ENCODE results near the gene TNS1. TPM values are rescaled to one million over a fixed set of nuclear protein-coding genes. Genes with fewer than 3 reads are reported as not detected.

Gene TNS1
- total RNA-seq, 1 donor from 2014 or later = 0.13 TPM

GRCh38 chr2:217838409-217838831 lies 164.4 kb downstream of the TNS1 start:
- ATAC-seq (ENCODE audit: low read depth) (no peak), DNase-seq (no peak)
- CTCF ChIA-PET = no interaction called here
- no peak overlapping the region for H3K27ac Mint-ChIP-seq
- H3K4me3 Mint-ChIP-seq = no peak overlapping the region
- peaks cover 8% of the 10 kb centered on the region for H3K27me3 Mint-ChIP-seq
- intact Hi-C loops (cut with micrococcal nuclease) = no loop called here
- no peaks in the 10 kb centered on the region for H3K36me3 Mint-ChIP-seq (ENCODE audit: low read depth)
- no peaks in the 10 kb centered on the region for H3K4me1 Mint-ChIP-seq
- TF ChIP-seq CTCF (IDR thresholded peaks at IDR 0.05) = no peak
- H3K9me3 Mint-ChIP-seq = no peaks in the 10 kb centered on the region
- POLR2A ChIA-PET = no interaction called here

- Mint-ChIP-seq H3K36me3 (ENCODE audit: low read depth) (no peaks in the 10 kb centered on the region), H3K4me3 (no peak overlapping the region), H3K27me3 (peaks cover 8% of the 10 kb centered on the region), H3K4me1 (no peaks in the 10 kb centered on the region), H3K9me3 (no peaks in the 10 kb centered on the region), H3K27ac (no peak overlapping the region)
- POLR2A ChIA-PET = no interaction called here
- no peak for ATAC-seq (ENCODE audit: low read depth)
- no peak for TF ChIP-seq CTCF (IDR thresholded peaks at IDR 0.05)
- no peak for DNase-seq
- CTCF ChIA-PET = no interaction called here
- intact Hi-C loops (cut with micrococcal nuclease) = no loop called here
Measured at GRCh38 chr2:217837530-217837929, 165.3 kb downstream of the TNS1 start.

- Mint-ChIP-seq H3K36me3 (ENCODE audit: low read depth) (no peaks in the 10 kb centered on the region), H3K4me1 (no peaks in the 10 kb centered on the region), H3K4me3 (no peak overlapping the region), H3K27me3 (peaks cover 8% of the 10 kb centered on the region), H3K27ac (no peak overlapping the region), H3K9me3 (no peaks in the 10 kb centered on the region)
- ATAC-seq (ENCODE audit: low read depth) (no peak), DNase-seq (no peak)
- intact Hi-C loops (cut with micrococcal nuclease) = no loop called here
- CTCF ChIA-PET = no interaction called here
- POLR2A ChIA-PET = no interaction called here
- TF ChIP-seq CTCF (IDR thresholded peaks at IDR 0.05) = no peak
Measured at GRCh38 chr2:217836901-217837491, 165.8 kb downstream of the TNS1 start.

- H3K4me1 Mint-ChIP-seq = no peaks in the 10 kb centered on the region
- no peak for TF ChIP-seq CTCF (IDR thresholded peaks at IDR 0.05)
- no peak overlapping the region for H3K4me3 Mint-ChIP-seq
- no peak for ATAC-seq (ENCODE audit: low read depth)
- CTCF ChIA-PET = no interaction called here
- peaks cover 10% of the 10 kb centered on the region for H3K27me3 Mint-ChIP-seq
- H3K9me3 Mint-ChIP-seq = no peaks in the 10 kb centered on the region
- no peak overlapping the region for H3K27ac Mint-ChIP-seq
- DNase-seq = no peak
- intact Hi-C loops (cut with micrococcal nuclease) = no loop called here
- H3K36me3 Mint-ChIP-seq (ENCODE audit: low read depth) = no peaks in the 10 kb centered on the region
- POLR2A ChIA-PET = no interaction called here
Measured at GRCh38 chr2:217835931-217836891, 166.6 kb downstream of the TNS1 start.

- no peak for DNase-seq
- Mint-ChIP-seq H3K4me3 (no peak overlapping the region), H3K27me3 (peaks cover 10% of the 10 kb centered on the region), H3K4me1 (no peaks in the 10 kb centered on the region), H3K36me3 (ENCODE audit: low read depth) (no peaks in the 10 kb centered on the region), H3K27ac (no peak overlapping the region), H3K9me3 (no peaks in the 10 kb centered on the region)
- no peak for TF ChIP-seq CTCF (IDR thresholded peaks at IDR 0.05)
- no peak for ATAC-seq (ENCODE audit: low read depth)
- intact Hi-C loops (cut with micrococcal nuclease) = no loop called here
- CTCF ChIA-PET = no interaction called here
- POLR2A ChIA-PET = no interaction called here
Measured at GRCh38 chr2:217834744-217835513, 167.9 kb downstream of the TNS1 start.

Measured in activated B cell treated with CpG ODN at 0.5 μM for 24 hours (primary cell).